ENCODE results near the gene APOH. TPM values are rescaled to one million over a fixed set of nuclear protein-coding genes. Genes with fewer than 3 reads are reported as not detected.
A peak's percentile ranks its signal among the peaks of the same experiment; 100 is the strongest.

APOH gene
- total RNA-seq, 1 experiment from 2014 or later, result not detected

GRCh38 chr17:66235377-66235994, 6.3 kb upstream of the APOH start:
- DNase-seq (ENCODE audit: low spot score), result no peak

DNA sequence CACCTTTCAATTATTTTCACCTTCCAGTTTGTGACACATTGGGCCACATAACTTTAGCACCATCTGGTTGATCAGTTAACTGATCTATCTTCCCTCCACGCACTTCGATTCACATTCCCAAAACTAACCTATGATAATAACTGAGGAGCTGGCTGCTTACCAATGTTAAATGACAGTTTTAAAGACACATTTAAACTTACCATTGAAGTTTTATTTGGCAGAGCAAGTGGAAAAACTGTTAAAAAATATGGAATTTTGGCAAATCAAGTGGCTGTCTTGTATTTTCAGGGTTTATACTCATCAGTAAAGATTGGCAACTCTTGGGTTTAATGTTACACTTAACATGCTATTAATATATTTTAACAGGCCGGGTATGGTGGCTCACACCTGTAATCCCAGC, 5.4 kb upstream of the APOH start:
- DNase-seq (ENCODE audit: low spot score), result no peak

- no peak for DNase-seq (ENCODE audit: low spot score)
These were observed 4.0 kb upstream of the APOH start for GRCh38 chr17:66233023-66233753.

DNA sequence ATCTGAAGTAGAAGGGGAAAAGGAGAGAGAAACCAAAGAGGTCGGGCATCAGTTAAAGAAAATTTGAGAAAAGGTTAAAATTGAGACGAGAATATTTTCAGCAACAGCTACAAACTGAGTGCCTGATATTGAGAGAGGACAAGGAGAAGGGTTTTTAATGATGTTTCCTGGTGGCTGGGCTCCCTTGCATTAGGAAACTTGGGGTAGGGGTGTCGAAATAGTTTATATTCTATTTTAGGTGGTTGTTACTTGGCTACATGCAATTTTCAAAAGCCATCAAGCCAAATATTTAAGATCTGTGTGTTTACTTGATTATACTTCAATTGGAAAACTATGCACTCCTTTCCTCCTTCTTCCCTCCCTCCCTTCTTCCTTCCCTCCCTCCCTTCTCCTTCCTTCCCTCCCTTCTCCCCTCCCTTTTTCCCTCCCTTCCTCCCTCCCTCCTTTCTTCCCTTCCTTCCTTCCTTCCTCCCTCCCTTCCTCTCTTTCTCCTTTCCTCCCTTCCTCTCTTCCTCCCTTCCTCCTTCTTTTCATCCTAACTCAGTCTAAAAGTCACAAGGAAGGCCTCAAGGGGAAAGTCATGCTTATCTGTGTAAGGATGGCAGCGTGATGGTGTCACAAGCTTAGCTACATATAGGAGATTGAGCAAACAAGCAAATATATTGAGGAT, 1.8 kb upstream of the APOH start:
- no peak for DNase-seq (ENCODE audit: low spot score)

DNA sequence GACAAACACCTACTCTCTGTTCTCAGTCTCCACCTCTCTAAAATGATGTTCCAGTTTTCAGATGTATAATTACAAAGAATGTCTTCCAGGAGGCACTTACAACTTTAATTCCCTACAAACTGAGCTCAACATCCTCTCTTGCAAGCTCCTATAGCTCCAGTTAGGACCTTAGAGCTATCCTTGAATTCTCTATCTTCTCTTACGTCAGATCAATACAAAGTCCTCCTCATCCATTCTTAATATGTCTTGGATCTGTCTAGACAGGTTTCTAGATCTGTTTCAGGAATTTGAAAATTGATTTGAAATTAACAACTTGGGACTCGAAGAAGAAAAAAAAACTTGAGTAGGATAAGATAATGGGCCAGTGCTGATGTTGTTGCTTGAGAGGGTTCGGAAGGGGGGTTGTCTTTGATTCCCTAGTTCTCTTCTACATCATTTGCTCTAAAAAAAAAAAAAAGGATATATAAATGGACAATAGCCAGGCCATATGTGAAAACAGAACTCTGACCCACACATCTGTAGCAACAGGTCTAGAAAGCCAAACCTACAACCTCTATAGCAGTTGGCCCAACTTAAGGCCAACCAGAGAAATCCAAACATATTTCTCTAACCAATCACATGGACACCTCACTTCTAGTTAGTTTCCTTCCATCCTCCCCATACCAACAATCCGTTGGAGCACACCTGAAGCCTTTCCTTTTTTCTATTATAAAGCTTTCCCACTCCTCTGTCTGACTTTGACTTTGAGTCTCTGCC, 746 bp upstream of the APOH start:
- DNase-seq (ENCODE audit: low spot score), result no peak

- no peak for DNase-seq (ENCODE audit: low spot score)
These were observed 1.8 kb downstream of the APOH start for GRCh38 chr17:66227212-66228045.

DNA sequence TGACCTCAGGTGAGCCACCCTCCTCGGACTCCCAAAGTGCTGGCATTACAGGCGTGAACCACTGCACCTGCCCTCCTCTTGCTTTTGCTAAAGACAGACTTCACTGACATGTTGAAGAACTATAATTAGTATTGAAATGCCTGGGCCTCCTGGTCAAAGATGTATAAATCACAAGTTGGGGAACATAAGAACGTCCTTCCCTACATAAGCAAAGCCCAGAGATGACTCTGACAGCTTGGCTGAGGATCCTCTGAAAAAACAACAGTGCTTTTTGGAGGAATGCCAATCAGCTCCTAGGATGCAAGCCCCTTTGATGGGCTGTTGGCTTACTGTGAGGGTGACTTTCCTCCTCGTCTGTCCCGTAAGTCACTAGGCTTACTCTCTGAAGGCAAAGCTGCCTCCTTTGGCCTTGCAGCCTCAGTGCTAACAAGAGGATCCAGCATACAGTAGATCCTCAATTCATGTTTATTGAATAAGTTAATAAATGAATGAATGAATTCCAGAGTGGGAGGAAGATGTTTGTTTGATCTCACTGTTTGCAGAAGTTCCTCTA, 6.3 kb downstream of the APOH start:
- DNase-seq (ENCODE audit: low spot score), result no peak

DNA sequence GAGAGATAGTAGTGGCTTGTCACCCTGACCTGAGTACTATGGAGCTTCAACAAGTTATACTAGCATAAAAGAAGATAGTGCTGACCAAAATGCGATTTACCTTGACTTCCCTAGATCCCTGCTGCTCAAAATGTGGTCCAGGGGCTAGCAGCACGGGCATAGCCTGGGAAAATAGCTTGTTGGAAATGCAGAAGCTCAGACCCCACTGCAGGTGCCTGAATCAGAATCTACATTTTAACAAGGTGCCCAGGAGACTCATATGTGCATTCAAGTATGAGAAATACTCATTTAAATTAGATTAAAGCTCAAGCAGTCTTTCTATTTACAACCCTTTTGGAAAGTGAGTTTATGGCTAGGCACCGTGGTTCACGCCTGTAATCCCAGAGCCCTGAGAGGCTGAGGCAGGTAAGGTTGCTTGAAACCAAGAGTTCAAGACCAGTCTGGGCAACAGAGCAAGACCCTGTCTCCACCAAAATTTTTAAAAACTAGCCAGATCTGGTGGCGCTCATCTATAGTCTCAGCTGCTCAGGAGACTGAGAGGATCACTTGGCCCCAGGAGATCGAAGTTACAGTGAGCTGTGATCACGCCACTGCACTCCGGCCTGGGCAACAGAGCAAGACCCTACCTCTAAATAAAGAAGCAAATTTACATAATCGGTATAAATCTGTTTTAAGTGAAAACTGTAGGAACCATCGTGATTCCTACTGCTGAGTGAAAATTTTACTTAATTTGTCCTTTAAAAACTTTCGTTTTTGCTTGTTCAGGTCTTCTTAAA, 7.3 kb downstream of the APOH start:
- no peak for DNase-seq (ENCODE audit: low spot score)

GRCh38 chr17:66221343-66221742, 7.9 kb downstream of the APOH start:
- no peak for DNase-seq (ENCODE audit: low spot score)

DNA sequence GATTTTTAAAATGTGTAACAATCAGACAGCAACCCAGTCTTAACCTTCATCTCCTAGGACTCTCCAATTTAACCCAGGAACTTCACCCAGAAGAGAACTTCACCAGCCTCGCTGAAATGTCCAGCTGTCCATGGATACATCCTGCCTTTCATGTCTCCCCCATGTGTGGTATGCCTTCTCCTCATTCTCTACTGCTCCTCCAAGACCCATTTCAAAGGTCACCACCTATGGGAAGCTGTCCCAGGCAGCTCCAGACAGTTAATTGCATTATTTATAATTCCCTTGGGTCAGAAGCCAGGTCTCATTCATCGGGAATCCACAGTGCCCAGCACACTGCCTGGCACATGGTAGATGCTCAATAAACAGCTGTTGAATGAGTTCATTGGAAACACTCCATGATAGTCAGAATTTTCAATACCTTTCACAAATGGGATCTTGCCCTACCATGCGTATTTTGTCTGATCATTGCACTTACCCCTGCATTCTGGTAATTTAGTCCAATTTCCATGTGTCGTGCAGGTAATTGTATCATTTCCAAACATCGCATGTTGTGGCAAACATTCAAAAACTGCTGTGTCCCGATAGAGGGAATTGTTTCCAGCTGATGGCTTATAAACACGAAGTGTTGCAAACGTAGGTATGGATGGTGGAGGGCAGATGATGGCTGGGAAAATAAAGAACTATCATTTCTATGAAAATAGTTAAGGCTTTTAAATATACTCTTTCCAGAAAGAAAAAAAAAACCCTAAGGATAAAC, 9.0 kb downstream of the APOH start:
- DNase-seq (ENCODE audit: low spot score), result no peak

- no peak for DNase-seq (ENCODE audit: low spot score)
These were observed 13.7 kb downstream of the APOH start for GRCh38 chr17:66215529-66215911.

DNA sequence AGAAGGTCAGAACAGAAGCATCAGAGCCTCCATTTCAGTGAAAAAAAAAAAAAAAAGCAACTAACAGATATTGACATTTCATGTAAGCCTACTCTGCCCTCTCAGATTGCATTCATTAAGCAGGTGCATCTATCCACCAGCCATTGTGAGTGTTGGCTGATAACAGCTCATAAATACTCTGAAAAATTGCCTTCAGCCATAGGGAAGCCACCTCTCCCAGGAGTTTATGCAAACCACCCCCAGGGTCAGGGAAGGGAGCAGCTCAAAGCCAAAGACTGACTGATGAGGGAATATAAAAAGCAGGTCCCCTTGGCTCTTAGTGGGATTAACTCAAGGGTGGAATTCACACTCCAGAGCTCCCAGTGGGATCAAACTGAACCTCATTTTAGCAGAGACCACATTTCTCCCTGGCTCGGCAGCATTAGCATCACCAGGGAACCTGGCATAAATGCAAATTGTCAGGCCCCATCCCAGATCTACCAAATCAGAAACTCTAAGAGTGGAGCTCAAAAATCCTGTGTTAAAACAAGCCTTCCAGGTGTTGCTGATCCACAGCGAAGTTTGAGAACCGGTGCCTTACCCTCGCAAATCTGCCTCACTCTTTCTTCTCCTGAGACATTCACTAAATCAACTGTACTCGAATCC, 14.2 kb downstream of the APOH start:
- no peak for DNase-seq (ENCODE audit: low spot score)

DNA sequence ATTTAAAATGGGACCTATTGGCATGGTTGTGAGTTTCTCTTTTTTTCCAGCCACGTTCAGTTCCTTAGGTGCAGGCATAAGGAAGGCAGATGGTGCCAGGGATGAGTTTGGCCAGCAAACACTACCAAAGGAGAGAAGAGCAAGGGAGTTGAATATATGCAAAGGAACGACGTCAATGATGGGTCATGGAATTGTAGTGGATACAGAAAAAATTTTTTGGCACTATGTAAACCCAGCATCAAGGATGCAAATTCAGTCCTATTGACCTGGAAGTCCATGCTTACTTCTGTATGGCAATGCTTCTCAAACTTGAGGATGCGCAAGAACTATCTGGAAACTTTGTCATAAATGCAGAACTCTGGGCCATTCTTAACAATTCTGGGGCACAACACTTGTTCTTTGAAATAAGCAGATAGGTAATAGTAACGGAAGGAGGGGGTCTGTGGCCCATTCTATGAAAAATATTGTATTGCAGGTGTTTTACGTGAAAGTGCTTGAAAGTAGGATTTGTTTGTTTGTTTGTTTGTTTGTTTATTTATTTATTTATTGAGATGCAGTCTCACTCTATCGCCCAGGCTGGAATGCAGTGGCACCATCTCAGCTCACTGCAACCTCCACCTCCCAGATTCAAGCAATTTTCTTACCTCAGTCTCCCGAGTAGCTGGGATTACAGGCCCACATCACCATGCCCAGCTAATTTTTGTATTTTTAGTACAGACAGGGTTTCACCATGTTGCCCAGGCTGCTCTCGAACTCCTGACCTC, 18.0 kb downstream of the APOH start:
- DNase-seq (ENCODE audit: low spot score), result no peak

- DNase-seq (ENCODE audit: low spot score), result no peak
These were observed 19.0 kb downstream of the APOH start for GRCh38 chr17:66210208-66210574.

GRCh38 chr17:66207936-66208335, 21.3 kb downstream of the APOH start:
- DNase-seq (ENCODE audit: low spot score), result no peak

DNA sequence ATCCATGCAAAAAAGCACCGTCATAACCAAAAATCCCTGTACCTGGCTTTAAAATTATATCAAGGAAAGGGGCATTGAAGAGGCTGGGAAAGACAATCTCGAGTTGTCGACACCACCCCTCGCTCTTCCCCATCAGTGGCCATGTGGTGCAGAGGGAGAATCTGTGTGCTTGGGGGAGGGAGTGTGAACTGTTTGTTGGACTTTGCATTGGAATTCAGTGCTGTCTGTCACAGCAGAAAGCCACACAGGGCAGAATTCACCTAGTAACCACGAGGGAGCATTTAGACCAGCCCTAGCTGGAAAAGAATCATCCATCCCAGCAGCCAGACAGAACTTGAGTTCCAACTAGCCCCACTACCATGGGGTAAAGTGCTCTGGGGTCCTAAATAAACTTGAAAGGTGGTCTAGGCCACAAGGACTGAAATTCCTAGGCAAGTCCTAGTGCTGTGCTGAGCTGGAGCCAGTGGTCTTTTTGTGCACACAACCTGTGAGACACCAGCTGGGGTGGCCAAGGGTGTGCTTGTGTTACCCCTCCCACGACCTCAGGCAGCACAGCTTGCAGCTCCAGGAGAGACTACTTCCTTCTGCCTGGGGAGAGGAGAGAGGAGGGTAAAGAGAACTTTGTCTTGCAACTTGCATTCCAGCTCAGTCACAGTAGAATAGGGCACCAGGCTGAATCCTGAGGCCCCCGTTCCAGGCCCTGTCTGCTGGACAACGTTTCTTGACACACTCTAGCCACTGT, 25.8 kb downstream of the APOH start:
- DNase-seq (ENCODE audit: low spot score), result no peak

DNA sequence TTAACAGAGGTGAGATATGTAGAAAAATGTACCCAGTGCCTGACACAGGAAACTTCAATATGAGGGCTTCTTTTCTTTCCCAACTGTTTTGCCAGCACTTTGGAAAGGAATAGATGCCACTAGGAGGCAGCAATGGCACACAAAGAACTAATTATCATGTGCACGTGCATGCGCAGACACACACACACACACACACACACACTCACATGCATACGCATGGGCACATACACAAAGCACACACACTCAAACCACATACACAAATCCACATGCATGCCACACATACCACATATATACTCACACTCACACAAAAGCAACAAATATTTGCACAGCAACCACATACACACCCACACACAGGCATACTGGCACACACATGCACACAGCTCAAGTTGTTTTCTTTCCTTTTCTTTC, 28.5 kb downstream of the APOH start:
- peak; percentile 85 for DNase-seq (ENCODE audit: low spot score)

DNA sequence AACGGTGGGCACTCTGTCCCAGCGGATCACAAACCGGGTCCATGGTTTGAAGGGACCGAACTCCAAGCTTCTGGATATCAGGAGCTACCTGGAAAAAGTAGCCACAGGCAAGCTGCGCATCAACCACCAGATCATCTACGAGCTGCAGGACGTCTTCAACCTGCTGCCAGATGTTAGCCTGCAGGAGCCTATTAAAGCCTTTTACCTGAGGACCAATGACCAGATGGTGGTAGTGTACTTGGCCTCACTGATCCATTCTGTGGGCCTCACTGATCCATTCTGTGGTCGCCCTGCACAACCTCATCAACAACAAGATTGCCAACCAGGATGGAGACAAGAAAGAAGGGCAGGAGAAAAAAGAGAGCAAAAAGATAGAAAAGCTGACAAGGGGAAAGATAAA, 31.0 kb downstream of the APOH start:
- no peak for DNase-seq (ENCODE audit: low spot score)

Measured in H4 (cell line).